ENCODE results near the gene ING5.

Gene ING5

DNA sequence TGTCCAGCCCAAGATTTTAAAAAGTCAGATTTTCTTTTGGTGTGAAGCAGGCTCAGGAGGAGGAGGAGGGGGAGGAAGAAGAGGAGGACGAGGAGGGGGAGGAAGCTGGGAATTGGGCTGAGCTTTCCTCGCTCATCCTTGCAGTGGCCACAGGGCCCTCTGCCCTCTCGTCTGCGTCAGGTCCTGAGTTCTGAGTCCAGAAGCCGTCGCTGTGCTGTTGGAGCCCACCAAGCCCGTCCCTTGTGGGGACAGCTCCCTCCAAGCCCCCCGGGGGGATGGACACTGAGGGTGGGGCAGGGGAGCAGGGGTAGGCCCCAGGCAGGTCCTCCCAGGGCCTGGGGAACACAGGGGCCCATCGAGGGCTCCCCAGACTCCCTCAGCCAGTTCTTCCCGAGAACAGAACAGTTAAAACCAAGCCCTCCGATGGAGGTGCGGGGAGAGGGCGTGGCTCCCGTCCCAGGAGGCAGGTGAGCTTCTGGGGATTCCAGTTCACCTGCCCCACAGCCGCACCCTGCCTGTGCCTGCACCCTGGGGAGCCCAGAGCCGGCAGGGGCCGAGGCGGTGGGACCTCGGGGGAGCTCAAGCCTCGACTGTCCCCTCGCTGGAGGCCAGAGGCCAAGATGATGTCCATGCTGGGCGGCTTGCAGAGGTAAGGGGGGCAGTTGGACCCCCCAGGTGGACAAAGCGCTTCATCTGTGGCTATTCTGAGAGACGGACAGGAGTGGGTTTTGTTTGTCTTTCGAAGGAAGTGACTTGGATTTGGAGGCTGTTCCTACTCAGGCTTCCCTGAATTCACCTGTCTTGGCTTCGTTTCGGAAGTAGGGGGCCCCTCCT is 74.7 kb downstream of the ING5 start, which contains the start of gene GAL3ST2:
Gene GAL3ST2 (plus strand): TSS at position 487 of the 834 bp plus-strand sequence. CDS start 134 bp downstream, at position 621.
- DNase-seq (ENCODE audit: low spot score), result no peak

DNA sequence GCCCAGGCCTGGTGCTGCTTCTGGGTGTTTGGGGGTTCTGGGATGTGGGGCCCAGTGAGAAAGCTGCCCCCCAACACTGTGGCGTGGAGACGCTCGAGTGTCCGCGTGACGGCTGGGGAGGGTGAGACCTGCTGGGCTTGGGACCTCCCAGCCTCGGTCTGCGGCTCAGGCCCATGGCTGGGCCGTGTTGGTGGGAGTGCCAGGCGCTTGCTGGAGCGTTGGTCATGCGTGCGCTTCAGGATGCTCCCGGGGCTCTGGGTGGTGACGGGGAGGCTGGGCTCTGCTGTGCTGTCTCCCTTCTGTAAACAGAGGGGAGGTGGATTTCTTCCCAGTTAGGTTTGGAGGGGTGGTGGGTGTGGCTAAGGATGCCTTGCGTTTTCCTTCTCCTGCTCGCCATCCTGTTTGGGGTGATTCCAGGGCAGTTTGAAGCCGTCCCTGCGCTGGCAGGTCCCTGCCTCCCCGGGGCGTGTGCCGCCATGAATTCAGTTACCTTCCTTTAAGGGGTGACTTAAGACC is 75.4 kb downstream of the ING5 start:
- DNase-seq (ENCODE audit: low spot score), result no peak

DNA sequence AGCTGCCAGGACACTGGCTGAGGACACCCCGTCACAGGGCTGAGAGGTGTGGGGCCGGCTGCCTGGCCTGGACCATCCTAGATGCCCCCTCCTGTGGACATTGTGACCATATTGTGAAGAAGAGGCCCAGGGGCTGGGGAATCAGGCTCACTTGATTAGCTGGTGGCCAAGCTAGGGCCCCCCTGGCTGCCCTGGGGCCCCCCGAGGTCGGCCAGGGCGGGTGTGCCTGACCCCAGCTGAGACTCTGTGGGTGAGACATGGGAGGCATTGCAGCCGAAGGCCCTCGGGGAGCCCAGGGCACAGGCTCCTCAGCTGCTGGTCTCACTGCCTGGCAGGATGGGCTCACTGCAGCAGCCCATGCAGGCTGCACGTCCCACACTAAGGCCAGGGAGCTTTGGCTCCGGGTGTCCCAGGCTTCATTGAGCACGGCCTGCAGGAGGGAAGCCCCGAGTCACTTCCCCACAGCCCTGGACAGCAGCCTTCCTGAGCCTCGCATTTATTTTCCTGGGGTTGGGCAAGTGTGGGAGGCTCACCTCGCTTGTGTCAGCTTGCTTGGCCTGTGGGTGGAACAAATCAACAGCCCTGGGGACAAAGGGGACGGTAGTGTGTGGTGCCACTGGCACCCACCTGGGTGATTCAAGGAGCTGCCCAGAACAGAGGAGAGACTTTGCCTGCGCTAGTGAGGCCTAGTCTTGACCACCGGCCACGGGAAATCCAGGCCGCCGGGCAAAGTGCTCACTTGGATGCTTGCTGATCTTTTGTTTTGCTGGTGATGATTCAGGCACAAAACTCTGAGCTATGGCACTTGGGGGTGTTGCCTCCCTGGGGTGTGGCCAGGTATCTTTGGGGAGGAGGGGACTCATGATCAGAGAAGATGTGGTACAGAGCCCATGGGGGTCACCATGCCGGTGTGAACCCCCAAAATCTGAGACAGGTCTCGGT is 76.1 kb downstream of the ING5 start:
- DNase-seq (ENCODE audit: low spot score), result no peak
